A549 (cell line): ENCODE data around the gene HLA-DQB1.

Source experiments
- CHD2 ChIP-seq: fragments of 150-350 bp; IDR thresholded peaks from 2 replicates; pipeline ENCODE4 v1.6.1; 2014; ENCODE audit warnings: low read length; ENCODE audit not compliant: partially characterized antibody
- NPAS2 ChIP-seq: fragments of 250-450 bp; sonication (Bioruptor Pico); IDR thresholded peaks from 2 replicates; pipeline ENCODE4 v1.8.0; 2022; ENCODE audit warnings: mild to moderate bottlenecking, moderate library complexity, borderline replicate concordance
- RAD21 ChIP-seq, 2 experiments: fragments of >200 bp in 1 of 2; sonication (Bioruptor Twin) in 1 of 2; formaldehyde crosslinking in 1 of 2; IDR thresholded peaks in 1 of 2; conservative IDR thresholded peaks in 1 of 2; 2 replicates in 1 of 2; 3 replicates in 1 of 2; pipeline ENCODE4 v1.6.1; 2012 to 2018; ENCODE audit warnings: inconsistent platforms in 1 of 2
- ZNF302 ChIP-seq: fragments of 250-450 bp; sonication (Bioruptor Pico); IDR thresholded peaks from 2 replicates; pipeline ENCODE4 v1.9.0; 2021; ENCODE audit warnings: inconsistent platforms, mild to moderate bottlenecking, moderate library complexity
- TF ChIP-seq, protein P1 (sequence below): fragments of >200 bp; sonication (Bioruptor Twin); formaldehyde crosslinking; IDR thresholded peaks from 3 replicates; pipeline ENCODE4 v1.5.1; 2016

DNA sequence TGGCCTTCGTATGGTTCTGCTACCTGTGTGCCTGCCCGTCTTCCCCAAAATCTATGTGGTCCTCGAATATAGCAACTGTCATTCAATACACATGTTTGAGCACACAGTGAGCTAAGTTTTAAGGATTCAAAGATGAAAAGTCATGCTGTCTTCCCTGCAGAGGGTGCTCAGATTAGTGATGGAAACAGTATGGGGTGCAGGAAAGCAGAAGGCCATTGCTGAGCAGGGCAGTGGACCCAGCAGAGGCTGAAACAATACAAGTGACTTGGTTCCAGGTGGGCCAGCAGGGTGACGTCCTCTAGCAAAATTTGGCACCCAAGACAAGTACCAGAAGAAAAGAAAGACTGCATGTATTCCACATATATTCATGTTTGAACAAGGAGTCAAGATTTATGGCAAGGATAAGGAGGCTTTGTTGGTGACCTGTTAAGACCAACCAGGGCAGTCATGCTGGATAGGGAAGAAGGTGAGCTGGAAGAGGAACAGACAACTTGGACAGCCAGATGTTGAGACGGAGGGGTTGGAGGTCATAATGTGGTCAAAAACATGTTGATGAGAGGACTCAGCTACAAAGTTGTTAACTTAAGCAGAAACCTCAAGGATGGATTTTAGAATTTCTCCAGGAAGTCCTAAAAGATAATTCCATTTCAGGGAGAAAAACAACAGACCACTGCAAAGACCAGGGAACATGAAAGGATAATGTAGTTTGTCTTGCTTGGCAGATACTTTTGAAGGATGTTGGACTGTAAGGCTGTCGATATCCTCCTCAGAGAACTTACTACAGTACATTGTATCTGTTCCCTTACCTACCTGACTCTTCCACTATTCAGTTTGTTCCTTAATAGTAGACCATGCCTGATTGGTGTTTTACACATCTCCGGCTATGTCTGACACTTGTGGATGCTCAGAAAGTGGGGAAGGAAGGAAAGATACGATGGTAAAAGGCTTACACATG is 26.7 kb downstream of the HLA-DQB1 start:
- TF ChIP-seq, protein P1, sequence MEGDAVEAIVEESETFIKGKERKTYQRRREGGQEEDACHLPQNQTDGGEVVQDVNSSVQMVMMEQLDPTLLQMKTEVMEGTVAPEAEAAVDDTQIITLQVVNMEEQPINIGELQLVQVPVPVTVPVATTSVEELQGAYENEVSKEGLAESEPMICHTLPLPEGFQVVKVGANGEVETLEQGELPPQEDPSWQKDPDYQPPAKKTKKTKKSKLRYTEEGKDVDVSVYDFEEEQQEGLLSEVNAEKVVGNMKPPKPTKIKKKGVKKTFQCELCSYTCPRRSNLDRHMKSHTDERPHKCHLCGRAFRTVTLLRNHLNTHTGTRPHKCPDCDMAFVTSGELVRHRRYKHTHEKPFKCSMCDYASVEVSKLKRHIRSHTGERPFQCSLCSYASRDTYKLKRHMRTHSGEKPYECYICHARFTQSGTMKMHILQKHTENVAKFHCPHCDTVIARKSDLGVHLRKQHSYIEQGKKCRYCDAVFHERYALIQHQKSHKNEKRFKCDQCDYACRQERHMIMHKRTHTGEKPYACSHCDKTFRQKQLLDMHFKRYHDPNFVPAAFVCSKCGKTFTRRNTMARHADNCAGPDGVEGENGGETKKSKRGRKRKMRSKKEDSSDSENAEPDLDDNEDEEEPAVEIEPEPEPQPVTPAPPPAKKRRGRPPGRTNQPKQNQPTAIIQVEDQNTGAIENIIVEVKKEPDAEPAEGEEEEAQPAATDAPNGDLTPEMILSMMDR = no peak
- TF ChIP-seq RAD21 (conservative IDR thresholded peaks at IDR 0.05 in 1 of 2, IDR thresholded peaks at IDR 0.05 in 1 of 2) (no peak), ZNF302 (no peak), CHD2 (no peak), NPAS2 (no peak)
